SK-N-DZ (cell line): Measurements from ENCODE around the gene NFIC.
"Not testable (repeated sequence)": the region's sequence is repeated elsewhere in the genome, so short reads cannot be mapped to it uniquely, and the experiment has no call there.

Source experiments
- DNase-seq: peaks from one replicate; pipeline ENCODE4 v3.0.0-alpha.2; 2015; ENCODE audit warnings: low spot score

The NFIC gene

DNA sequence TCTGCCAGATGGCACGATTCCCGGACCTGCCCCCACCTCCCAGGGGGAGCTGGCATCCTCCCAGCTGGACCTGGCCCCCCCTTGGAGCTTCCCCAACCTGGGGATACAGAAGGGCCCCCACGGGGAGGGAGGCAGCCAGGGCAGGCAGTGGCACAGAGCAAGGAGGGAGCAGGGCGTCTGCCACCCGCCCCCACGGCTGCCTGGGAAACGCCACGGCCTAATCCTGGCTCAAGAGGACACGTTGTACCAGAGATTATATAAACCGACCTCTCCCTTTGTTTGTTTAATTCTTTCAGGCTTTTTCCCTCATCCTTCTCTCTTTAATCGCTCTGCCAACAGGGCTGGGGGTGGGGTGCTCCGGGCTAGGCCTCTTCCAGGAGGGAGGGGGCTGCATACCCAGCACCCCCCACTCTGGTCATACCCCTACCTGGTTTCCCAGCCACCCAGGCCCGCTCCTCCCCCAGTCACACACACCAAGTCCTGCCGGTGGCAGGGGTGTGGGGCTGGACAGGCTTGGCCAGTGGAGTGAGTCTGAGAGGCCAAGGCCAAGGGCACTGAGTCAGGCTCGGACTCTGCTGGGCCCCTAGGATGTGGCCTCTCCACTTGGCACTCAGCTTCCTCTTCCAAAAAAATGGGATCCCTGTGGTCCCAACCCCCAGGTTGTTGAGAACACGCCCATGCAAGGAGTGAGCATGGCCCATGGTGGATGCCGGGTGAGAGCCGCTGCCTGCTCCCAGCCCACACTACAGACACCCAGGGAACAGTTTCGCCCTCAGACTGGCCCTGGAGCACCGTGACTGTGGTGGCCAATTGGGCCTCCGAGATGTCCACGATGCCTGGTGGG is 29.5 kb upstream of the NFIC start:
- no peak for DNase-seq

DNA sequence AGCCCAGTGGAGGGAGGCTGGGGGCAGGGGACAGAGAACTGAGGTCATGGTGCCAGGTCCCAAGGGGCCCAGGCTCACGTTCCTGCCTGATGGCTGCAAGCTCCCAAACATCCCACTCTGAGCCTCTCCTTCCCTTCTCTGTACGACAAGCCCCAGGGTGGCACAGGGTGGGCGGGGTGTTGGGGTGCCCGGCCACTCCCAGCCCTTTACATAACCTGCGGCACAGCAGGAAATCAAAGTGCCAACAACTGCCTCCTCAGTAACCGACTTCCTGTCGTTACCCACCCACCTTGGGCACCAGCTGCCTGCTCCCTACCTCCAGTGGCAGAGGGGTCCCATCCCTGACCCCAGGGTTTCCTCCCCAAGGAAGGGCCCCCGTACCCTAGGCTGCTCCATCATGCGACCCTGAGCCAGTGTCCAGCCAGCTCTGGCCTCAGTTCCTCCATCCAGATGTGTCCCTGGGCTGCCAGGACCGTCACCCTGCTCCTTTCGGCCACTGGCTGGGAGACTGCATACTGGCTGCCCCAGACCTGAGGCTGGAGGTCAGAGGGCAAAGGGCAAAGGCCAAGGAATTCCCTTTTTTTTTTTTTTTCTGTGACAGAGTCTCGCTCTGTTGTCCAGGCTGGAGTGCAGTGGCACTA is 27.7 kb upstream of the NFIC start:
- DNase-seq, result no peak

GRCh38 chr19:3340340-3340739 is 26.0 kb upstream of the NFIC start:
- no peak for DNase-seq

DNA sequence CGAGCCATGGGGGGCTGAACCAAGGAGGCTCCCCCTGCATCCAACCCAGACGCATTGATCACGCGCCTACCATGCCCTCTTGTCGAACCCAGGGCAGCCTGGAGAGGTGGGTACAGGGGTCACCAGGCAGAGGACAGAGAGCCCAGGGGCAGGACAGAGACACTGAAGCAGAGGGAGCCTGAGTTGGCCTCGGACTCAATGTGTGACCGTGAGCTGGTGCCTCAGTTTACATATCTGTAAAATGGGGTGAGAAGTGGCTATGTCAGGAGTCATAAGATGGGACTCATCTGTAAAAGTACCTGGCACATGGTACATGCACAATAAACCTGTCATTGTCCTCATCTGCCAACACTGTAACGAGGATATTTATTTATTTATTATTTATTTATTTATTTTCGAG is 24.1 kb upstream of the NFIC start:
- DNase-seq, result no peak

DNA sequence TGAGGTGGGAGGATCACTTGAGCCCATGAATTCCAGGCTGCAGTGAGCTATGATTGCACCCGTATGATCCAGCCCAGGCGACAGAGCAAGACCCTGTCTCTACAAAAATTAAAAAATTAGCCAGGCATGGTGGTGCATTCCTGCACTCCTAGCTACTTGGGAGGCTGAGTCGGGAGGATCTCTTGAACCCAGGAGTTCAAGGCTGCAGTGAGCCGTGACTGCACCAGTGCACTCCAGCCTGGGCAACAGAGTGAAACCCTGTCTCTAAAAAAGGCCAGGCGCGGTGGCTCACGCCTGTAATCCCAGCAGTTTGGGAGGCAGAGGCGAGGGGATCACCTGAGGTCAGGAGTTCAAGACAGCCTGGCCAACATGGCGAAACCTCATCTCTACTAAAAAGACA is 23.4 kb upstream of the NFIC start:
- DNase-seq, result not testable (repeated sequence)

GRCh38 chr19:3343619-3344502 is 22.5 kb upstream of the NFIC start:
- peak; percentile 59 for DNase-seq

DNA sequence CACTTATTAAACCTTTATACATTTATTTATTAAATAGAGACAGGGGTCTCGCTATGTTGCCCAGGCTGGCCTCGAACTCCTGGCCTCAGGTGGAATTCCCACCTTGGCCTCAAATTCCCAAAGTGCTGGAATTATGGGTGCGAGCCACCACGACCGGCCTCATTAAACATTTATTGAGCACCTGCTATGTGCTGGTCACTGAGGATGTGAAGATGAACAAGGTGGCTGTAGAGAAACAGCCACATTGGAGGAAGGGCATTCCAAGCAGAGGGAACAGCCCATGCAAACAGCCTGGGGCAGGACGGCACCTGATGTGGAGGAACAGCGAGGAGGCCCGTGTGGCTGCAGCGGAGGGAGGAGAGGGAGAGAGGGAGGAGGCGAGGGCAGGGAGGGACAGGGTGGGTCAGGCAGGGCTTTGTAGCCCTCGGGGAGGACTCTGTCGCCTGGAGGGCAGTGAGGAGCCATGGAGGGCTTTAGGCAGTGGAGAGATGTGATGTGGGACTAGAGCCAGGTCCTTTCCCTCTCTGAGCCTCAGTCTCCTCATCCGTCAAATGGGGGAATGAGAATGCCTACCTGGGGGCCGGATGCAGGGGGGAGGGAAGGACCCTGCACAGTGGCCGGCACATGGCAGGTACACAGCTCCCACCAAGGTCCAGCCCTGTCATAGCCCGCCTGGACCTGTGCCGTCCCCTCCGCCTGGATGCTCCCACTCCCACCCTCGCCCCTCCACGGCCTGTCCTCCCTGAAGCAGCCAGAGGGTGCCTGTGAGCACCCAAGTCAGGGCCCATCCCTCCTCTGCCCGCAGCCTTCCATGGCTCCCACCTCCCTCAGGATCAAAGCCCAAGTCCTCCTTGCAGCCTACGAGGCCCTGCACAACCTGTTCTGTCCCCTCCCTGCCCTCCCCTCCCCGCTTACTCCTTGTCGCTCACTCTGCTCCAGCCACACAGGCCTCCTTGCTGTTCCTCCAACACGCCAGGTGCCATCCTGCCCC is 21.5 kb upstream of the NFIC start:
- no peak for DNase-seq

DNA sequence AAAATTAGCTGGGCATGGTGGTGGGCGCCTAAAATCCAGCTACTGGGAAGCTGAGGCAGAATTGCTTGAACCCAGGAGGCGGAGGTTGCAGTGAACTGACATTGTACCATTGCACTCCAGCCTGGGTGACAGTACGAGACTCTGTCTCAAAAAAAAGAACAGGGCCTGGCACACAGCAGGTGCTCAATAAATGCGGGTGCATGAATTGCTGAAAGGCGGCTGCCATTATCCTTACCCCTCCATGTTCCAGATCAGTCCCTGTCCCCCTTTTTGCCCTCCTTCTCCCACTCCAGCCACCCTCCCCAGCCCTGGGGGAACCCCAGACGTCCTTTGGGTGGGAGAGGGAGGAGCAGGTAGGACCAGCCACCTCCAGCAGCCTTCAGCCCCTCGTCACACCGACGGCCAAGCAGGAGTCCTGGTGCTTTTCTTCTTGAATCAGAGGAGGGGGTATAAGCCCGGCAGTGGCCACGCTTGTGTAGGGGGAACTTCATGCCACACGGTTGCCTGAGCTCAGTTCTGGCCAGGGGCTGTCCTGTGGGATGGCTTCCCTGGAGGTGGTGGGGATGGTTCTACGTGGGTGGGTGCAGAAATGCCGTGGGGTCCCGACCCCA is 20.4 kb upstream of the NFIC start:
- DNase-seq, result no peak

GRCh38 chr19:3346677-3347353 is 19.6 kb upstream of the NFIC start:
- no peak for DNase-seq

- no peak for DNase-seq
Measured at GRCh38 chr19:3348042-3348441, 18.3 kb upstream of the NFIC start.

DNA sequence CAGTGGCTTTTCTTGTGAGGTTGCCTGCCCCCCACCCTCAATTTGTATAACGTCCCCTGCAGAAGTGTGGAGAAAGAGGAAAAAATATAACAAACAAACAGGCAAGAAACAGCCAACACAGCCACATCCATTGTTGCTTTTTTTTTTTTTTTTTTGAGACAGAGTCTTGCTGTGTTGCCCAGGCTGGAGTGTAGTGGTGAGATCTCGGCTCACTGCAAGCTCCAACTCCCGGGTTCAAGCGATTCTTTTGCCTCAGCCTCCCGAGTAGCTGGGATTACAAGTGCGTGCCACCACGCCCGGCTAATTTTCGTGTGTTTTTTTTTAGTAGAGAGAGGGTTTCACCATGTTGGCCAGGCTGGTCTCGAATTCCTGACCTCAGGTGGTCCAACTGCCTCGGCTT is 17.9 kb upstream of the NFIC start:
- DNase-seq, result not testable (repeated sequence)

GRCh38 chr19:3350014-3350663 is 16.2 kb upstream of the NFIC start:
- DNase-seq, result no peak

DNA sequence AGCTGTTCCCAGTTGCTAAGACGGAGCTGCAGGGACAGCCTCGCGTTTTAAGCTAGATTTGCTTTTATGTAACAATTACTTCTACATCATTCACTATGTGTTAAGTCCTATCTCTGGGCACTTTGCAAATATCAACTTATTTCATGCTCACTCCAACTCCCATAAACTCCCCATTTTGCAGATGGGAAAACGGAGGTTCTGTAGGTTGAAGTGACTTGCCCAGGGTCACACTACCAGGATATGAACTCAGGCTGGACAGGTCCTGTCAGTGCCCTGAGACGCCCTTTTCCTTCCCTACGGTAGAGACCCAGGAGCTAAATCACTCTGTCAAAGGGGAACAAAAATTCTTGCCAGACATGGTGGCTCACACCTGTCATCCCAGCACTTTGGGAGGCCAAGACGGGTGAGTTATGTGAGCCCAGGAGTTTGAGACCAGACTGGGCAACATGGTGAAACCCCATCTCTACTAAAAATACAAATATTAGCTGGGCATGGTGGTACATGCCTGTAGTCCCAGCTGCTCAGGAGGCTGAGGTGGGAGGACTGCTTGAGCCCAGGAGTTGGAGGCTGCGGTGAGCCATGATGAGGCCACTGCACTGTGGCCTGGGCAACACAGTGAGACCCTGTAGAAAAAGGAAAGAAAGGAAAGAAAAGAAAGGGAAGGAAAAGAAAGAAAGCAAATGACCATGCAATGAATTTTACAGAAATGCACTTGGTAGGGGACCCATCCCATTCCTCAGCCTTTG is 14.5 kb upstream of the NFIC start:
- DNase-seq, result no peak

GRCh38 chr19:3353493-3353892 is 12.9 kb upstream of the NFIC start:
- no peak for DNase-seq

DNA sequence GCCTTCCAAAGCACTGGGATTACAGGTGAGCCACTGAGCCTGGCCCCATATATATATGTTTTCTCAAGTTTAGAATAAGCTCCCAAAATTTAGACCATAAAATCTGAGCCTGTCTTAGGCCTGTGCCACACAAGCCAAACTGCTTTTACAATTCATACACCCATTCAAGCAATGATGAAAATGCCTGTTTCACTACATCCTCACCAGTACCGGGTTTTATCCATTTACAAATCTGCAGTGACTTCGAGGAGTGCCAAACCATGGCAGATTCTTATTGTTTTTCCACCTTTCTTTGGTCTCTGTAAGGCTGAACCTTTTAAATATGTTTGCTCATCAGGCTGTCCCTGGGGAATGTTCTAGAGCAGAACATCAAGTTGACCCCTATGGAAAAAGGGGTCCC is 9.6 kb upstream of the NFIC start:
- DNase-seq, result no peak

DNA sequence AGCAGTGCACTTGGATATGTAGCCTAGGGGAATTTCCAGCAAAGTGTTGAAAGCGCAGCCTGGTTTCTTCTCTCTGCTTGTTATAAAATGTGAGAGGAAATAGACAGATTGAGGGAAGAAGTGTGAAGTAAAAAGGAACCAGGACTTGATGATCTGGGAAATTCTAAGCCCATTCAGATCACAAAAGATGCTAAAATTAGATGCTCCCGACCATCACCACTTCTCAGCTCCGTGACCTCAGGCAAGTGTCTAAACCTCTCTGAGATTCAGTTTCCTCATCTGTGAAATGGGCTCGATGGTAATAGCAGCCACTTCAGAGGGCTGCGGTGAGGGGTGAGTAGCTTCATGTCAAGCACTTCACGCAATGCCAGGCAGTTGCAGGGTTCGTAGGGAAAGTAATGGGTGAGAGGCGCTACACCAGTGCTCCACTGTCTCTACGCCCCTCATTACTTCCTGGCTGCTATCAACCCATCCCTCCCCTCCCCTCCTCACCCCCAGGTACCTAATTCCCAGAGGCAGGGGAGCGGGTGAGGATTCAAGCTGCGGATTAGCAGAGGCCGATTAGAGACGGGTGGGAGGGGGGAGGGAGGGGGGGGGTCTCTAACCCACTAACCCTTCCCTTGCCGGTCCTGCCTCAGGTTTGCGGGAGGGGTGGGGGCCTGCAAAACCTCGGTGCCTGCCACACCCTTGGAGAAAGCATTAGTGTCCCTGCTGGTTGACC is 9.0 kb upstream of the NFIC start:
- no peak for DNase-seq

- no peak for DNase-seq
Measured at GRCh38 chr19:3357992-3358688, 8.2 kb upstream of the NFIC start.

GRCh38 chr19:3358689-3359014 is 7.7 kb upstream of the NFIC start:
- DNase-seq, result no peak
